Measurements from ENCODE around the gene PHETA1. TPM values are rescaled to one million over a fixed set of nuclear protein-coding genes. Genes with fewer than 3 reads are reported as not detected.

PHETA1 gene, protein sequence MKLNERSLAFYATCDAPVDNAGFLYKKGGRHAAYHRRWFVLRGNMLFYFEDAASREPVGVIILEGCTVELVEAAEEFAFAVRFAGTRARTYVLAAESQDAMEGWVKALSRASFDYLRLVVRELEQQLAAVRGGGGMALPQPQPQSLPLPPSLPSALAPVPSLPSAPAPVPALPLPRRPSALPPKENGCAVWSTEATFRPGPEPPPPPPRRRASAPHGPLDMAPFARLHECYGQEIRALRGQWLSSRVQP
- total RNA-seq, result 20.5 TPM
- long read RNA-seq, partial matches to known transcripts, result 0 of 22 reads
- long read RNA-seq, other reads (novel, unspliced or antisense), result 22 of 22 reads

DNA sequence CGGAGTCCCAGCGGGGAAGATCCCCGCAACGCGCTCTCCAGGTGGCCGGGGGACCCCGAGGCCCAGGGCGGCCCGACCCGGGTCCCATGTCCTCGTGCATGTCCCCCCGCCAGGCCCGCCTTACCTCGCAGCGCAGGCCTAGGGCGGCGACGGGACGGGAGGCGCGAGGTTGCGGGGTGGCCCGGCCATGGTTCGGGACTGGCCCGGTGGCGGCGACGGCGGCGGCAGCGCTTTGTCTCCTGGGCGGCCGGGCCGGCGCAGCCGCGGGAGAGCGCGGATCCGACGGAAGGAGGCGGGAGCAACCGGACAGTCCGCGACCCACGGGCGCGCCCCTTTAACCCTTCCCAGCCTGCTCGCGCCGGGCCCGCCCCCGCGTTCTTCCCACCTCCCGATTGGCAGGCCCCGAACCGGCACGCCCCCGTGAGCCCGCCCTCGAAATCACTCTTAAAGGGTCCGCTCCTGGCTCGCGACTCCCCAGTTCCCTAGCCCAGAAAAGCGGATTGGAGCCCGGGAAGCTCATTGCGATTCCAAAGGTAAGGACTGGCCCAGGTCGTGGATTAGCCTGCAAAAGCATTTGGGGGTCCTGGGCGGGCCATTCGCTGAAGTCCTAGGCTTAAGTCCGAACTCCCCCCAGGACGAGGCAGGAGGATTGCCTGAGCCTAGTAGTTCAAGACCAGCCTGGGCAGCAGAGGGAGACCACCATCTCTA lies at the start of gene PHETA1:
Gene PHETA1 (minus strand): TSS at position 308 of the 708 bp plus-strand sequence. CDS start 5,668 bp downstream, outside the sequence.
- ATAC-seq, result peak; percentile 98
- Histone ChIP-seq H3K4me3 (peak within 1 kb of the TSS; percentile 97), H3K36me3 (peaks cover 13% of the 10 kb centered on the region), H3K9me3 (no peaks in the 10 kb centered on the region), H3K4me1 (peaks cover 28% of the 10 kb centered on the region), H3K27ac (peak within 1 kb of the TSS; percentile 71), H3K27me3 (ENCODE audit: low read depth) (no peaks in the 10 kb centered on the region)
- intact Hi-C loops (cut with DNase I), result no loop called here
- DNase-seq, result peak; percentile 96
- TF ChIP-seq, protein P1, sequence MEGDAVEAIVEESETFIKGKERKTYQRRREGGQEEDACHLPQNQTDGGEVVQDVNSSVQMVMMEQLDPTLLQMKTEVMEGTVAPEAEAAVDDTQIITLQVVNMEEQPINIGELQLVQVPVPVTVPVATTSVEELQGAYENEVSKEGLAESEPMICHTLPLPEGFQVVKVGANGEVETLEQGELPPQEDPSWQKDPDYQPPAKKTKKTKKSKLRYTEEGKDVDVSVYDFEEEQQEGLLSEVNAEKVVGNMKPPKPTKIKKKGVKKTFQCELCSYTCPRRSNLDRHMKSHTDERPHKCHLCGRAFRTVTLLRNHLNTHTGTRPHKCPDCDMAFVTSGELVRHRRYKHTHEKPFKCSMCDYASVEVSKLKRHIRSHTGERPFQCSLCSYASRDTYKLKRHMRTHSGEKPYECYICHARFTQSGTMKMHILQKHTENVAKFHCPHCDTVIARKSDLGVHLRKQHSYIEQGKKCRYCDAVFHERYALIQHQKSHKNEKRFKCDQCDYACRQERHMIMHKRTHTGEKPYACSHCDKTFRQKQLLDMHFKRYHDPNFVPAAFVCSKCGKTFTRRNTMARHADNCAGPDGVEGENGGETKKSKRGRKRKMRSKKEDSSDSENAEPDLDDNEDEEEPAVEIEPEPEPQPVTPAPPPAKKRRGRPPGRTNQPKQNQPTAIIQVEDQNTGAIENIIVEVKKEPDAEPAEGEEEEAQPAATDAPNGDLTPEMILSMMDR (IDR thresholded peaks at IDR 0.05), result peak; percentile 22

DNA sequence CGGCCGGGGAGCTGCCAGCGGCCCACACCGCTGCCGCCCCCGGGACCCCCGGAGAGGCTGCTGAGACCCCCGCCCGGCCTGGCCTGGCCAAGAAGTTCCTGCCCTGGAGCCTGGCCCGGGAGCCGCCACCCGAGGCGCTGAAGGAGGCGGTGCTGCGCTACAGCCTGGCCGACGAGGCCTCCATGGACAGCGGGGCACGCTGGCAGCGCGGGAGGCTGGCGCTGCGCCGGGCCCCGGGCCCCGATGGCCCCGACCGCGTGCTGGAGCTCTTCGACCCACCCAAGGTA lies 49.6 kb upstream of the PHETA1 start:
- H3K4me3 ChIP-seq, result no peak overlapping the region
- H3K27ac ChIP-seq, result no peak overlapping the region
- H3K4me1 ChIP-seq, result peaks cover 12% of the 10 kb centered on the region
- no peaks in the 10 kb centered on the region for H3K27me3 ChIP-seq (ENCODE audit: low read depth)
- H3K36me3 ChIP-seq, result peaks cover 47% of the 10 kb centered on the region
- intact Hi-C loops (cut with DNase I), result no loop called here
- DNase-seq (no peak), ATAC-seq (no peak)
- H3K9me3 ChIP-seq, result no peaks in the 10 kb centered on the region
- TF ChIP-seq, protein P1 (IDR thresholded peaks at IDR 0.05), result no peak

DNA sequence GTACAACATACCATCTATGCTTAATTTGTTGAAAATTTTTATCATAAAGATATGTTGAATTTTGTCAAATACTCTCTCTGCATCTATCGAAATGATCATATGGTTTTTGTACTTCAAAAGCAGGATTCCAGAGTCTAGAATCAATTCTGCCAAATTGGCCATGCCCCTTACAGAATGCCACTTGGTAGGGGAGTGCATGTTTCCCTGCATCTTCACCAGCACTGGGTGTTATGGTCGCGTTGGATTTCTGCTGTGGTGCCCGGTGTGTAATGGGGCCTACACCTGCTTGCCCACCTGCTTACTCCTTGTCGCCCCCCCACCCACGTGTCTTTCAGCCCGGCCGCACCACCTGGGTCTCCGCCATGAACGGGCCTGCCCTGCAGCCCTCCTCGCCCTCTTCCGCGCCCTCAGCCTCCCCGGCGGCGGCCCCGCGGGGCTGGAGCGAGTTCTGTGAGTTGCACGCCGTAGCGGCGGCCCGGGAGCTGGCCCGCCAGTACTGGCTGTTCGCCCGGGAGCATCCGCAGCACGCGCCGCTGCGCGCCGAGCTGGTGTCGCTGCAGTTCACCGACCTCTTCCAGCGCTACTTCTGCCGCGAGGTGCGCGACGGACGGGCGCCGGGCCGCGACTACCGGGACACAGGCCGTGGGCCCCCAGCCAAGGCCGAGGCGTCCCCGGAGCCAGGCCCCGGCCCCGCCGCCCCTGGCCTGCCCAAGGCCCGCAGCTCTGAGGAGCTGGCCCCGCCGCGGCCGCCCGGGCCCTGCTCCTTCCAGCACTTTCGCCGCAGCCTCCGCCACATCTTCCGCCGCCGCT lies 49.1 kb upstream of the PHETA1 start:
- peaks cover 17% of the 10 kb centered on the region for H3K4me1 ChIP-seq
- DNase-seq (no peak), ATAC-seq (no peak)
- H3K36me3 ChIP-seq, result peaks cover 47% of the 10 kb centered on the region
- H3K4me3 ChIP-seq, result no peak overlapping the region
- TF ChIP-seq, protein P1 (IDR thresholded peaks at IDR 0.05), result no peak
- H3K27me3 ChIP-seq (ENCODE audit: low read depth), result no peaks in the 10 kb centered on the region
- H3K27ac ChIP-seq, result no peak overlapping the region
- intact Hi-C loops (cut with DNase I), result no loop called here
- no peaks in the 10 kb centered on the region for H3K9me3 ChIP-seq

DNA sequence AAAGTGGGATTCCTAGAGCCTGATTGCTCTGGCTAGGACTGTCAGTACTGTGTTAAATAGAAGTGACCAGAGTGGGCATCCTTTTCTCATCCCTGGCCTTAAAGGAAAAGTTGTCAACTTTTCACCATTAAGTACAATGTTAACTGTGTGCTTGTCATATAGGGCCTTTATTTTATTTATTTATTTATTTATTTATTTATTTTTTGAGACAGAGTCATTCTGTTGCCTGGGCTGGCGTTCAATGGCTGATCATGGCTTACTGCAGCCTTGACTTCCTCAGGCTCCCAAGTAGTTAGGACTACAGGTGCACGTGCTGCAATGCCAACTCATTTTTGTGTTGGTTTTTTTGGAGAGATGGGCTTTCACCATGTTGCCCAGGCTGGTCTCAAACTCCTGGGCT lies 48.4 kb upstream of the PHETA1 start:
- Histone ChIP-seq H3K9me3 (no peaks in the 10 kb centered on the region), H3K36me3 (peaks cover 47% of the 10 kb centered on the region), H3K27me3 (ENCODE audit: low read depth) (no peaks in the 10 kb centered on the region), H3K27ac (no peak overlapping the region), H3K4me3 (no peak overlapping the region), H3K4me1 (peaks cover 24% of the 10 kb centered on the region)
- DNase-seq, result no peak
- intact Hi-C loops (cut with DNase I), result no loop called here
- TF ChIP-seq, protein P1 (IDR thresholded peaks at IDR 0.05), result no peak
- ATAC-seq, result no peak

DNA sequence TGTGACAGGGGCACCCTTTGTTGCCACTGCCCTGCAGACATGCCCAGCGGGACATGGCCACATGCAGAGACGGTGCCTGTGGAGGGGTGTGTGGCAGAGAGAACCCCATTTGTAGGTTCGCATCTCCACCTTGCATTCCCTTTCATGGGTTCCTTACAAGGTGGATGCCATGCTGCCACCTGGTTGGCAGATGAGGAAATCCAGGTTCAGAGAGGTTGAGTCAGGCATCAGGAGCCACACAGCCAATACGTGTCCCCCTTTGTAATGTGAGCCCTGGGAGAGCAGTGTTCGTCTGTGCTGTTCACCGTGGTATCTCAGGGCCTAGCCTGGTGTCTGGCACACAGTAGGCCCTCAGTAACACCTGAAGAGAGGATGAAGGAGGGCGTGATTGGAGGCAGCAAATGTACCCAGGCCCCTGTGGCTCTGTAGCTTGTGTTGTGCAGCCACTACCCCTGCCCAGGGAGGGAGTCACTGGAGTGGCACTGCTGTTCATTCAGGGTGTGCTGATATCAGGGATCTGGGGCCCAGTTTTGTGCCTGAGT lies 45.9 kb upstream of the PHETA1 start:
- TF ChIP-seq, protein P1 (IDR thresholded peaks at IDR 0.05), result no peak
- Histone ChIP-seq H3K4me1 (peaks cover 44% of the 10 kb centered on the region), H3K27ac (no peak overlapping the region), H3K36me3 (peaks cover 23% of the 10 kb centered on the region), H3K9me3 (no peaks in the 10 kb centered on the region), H3K27me3 (ENCODE audit: low read depth) (no peaks in the 10 kb centered on the region), H3K4me3 (no peak overlapping the region)
- intact Hi-C loops (cut with DNase I), result no loop called here
- ATAC-seq (no peak), DNase-seq (no peak)

Measured in lower lobe of right lung (tissue), 2 donors.